SJCRH30 (cell line): ENCODE results near the gene FKTN. TPM values are rescaled to one million over a fixed set of nuclear protein-coding genes. Genes with fewer than 3 reads are reported as not detected.
A peak's percentile ranks its signal among the peaks of the same experiment; 100 is the strongest.
"Not testable (repeated sequence)": the region's sequence is repeated elsewhere in the genome, so short reads cannot be mapped to it uniquely, and the experiment has no call there.

Experiments used
- DNase-seq, 2 experiments: peaks; one replicate each; pipeline ENCODE4 v3.0.0-alpha.2; 2015 to 2020
- H3K27ac ChIP-seq: fragments of 250-450 bp; sonication (Bioruptor Pico); 2 replicates; pipeline ENCODE4 v1.5.1; 2020; ENCODE audit warnings: mild to moderate bottlenecking, moderate library complexity
- H3K27me3 ChIP-seq: fragments of 250-450 bp; sonication (Bioruptor Pico); 2 replicates; pipeline ENCODE4 v1.5.1; 2020; ENCODE audit warnings: mild to moderate bottlenecking, moderate library complexity
- H3K36me3 ChIP-seq: fragments of 250-450 bp; sonication (Bioruptor Pico); 2 replicates; pipeline ENCODE4 v1.5.1; 2020; ENCODE audit warnings: mild to moderate bottlenecking, moderate library complexity
- H3K4me1 ChIP-seq: fragments of 250-450 bp; sonication (Bioruptor Pico); 2 replicates; pipeline ENCODE4 v1.5.1; 2020; ENCODE audit warnings: mild to moderate bottlenecking, moderate library complexity
- H3K4me3 ChIP-seq: fragments of 250-450 bp; sonication (Bioruptor Pico); 2 replicates; pipeline ENCODE4 v1.5.1; 2020; ENCODE audit warnings: mild to moderate bottlenecking, moderate library complexity
- H3K9me3 ChIP-seq: fragments of 250-450 bp; sonication (Bioruptor Pico); replicated peaks from 2 replicates; pipeline ENCODE4 v1.5.1; 2020; ENCODE audit warnings: mild to moderate bottlenecking, moderate library complexity
- total RNA-seq: library from RNA; depleted of rRNA; stranded (reverse); fragments of >200 nt; shearing (Covaris generic); gene quantifications from 2 replicates; pipeline ENCODE4 v1.2.3, GENCODE V29; 2014

Gene FKTN
- total RNA-seq, 1 experiment from 2014 or later: 28.4 TPM

- not testable (repeated sequence) for H3K4me3 ChIP-seq, H3K4me1 ChIP-seq, H3K27ac ChIP-seq, H3K27me3 ChIP-seq, H3K9me3 ChIP-seq, DNase-seq
- H3K36me3 ChIP-seq: peaks cover 17% of the 10 kb centered on the region
Measured at GRCh38 chr9:105579952-105580351, 22.0 kb downstream of the FKTN start.

- H3K9me3 ChIP-seq, H3K36me3 ChIP-seq, H3K27me3 ChIP-seq, H3K4me1 ChIP-seq, DNase-seq, H3K4me3 ChIP-seq, H3K27ac ChIP-seq: not testable (repeated sequence)
Measured at GRCh38 chr9:105581550-105581949, 23.6 kb downstream of the FKTN start.

GRCh38 chr9:105593145-105593544 is 35.2 kb downstream of the FKTN start:
- Histone ChIP-seq H3K4me1 (no peaks in the 10 kb centered on the region), H3K4me3 (no peak overlapping the region), H3K9me3 (0 out of 2 replicates have a peak, but pooled peaks cover 5% of the 10 kb centered on the region), H3K27ac (no peak overlapping the region), H3K27me3 (no peaks in the 10 kb centered on the region), H3K36me3 (peaks cover 15% of the 10 kb centered on the region)
- no peak for DNase-seq

- peak in 1 of 2 experiments; percentile 75 for DNase-seq
- H3K36me3 ChIP-seq: peaks cover 2% of the 10 kb centered on the region; the same call in 1 of the 2 replicates
- H3K9me3 ChIP-seq: no peaks in the 10 kb centered on the region
Measured at GRCh38 chr9:105608721-105609598, 51.0 kb downstream of the FKTN start.

GRCh38 chr9:105621001-105621400 is 63.1 kb downstream of the FKTN start:
- DNase-seq: no peak
- Histone ChIP-seq H3K36me3 (no peaks in the 10 kb centered on the region), H3K4me3 (no peak overlapping the region), H3K27ac (no peak overlapping the region), H3K4me1 (no peaks in the 10 kb centered on the region), H3K27me3 (no peaks in the 10 kb centered on the region), H3K9me3 (0 out of 2 replicates have a peak, but pooled peaks cover 3% of the 10 kb centered on the region)

More at GRCh38 chr9:105608721-105609598, 51.0 kb downstream of the FKTN start:
- H3K4me1 ChIP-seq: no peaks in the 10 kb centered on the region; the same call in 1 of the 2 replicates
- H3K27me3 ChIP-seq: no peaks in the 10 kb centered on the region
- no peak overlapping the region for H3K4me3 ChIP-seq
- no peak overlapping the region for H3K27ac ChIP-seq

- H3K36me3 ChIP-seq: peaks cover 3% of the 10 kb centered on the region; the same call in 1 of the 2 replicates
- no peak for DNase-seq
- no peak overlapping the region for H3K27ac ChIP-seq
- no peaks in the 10 kb centered on the region for H3K4me1 ChIP-seq
- 0 out of 2 replicates have a peak, but pooled peaks cover 6% of the 10 kb centered on the region for H3K9me3 ChIP-seq
- H3K27me3 ChIP-seq: no peaks in the 10 kb centered on the region
- H3K4me3 ChIP-seq: no peak overlapping the region
Measured at GRCh38 chr9:105625088-105625487, 67.2 kb downstream of the FKTN start.

GRCh38 chr9:105632807-105633206 is 74.9 kb downstream of the FKTN start:
- Histone ChIP-seq H3K4me3 (no peak overlapping the region), H3K36me3 (peaks cover 6% of the 10 kb centered on the region), H3K27me3 (no peaks in the 10 kb centered on the region), H3K27ac (peak overlapping the region; percentile 85), H3K4me1 (peaks cover 12% of the 10 kb centered on the region), H3K9me3 (peaks cover 3% of the 10 kb centered on the region; the same call in 1 of the 2 replicates)
- DNase-seq: peak in 1 of 2 experiments; percentile 51

GRCh38 chr9:105633411-105633810 is 75.5 kb downstream of the FKTN start:
- H3K4me3 ChIP-seq: no peak overlapping the region
- peak; percentile 91 to 98 for DNase-seq
- peak overlapping the region; percentile 85 for H3K27ac ChIP-seq
- H3K4me1 ChIP-seq: peaks cover 12% of the 10 kb centered on the region
- peaks cover 6% of the 10 kb centered on the region for H3K36me3 ChIP-seq
- peaks cover 3% of the 10 kb centered on the region; the same call in 1 of the 2 replicates for H3K9me3 ChIP-seq
- H3K27me3 ChIP-seq: no peaks in the 10 kb centered on the region

- Histone ChIP-seq H3K27ac (no peak overlapping the region), H3K36me3 (peaks cover 5% of the 10 kb centered on the region; the same call in 1 of the 2 replicates), H3K4me3 (no peak overlapping the region), H3K27me3 (no peaks in the 10 kb centered on the region), H3K4me1 (peaks cover 12% of the 10 kb centered on the region), H3K9me3 (peaks cover 3% of the 10 kb centered on the region; the same call in 1 of the 2 replicates)
- no peak for DNase-seq
Measured at GRCh38 chr9:105636331-105636730, 78.4 kb downstream of the FKTN start.

- Histone ChIP-seq H3K4me3 (no peak overlapping the region), H3K4me1 (peaks cover 7% of the 10 kb centered on the region), H3K27ac (no peak overlapping the region), H3K36me3 (peaks cover 9% of the 10 kb centered on the region; the same call in 1 of the 2 replicates), H3K9me3 (peaks cover 9% of the 10 kb centered on the region; the same call in 1 of the 2 replicates), H3K27me3 (no peaks in the 10 kb centered on the region)
- peak in 1 of 2 experiments; percentile 12 for DNase-seq
Measured at GRCh38 chr9:105637787-105638395, 80.0 kb downstream of the FKTN start.

GRCh38 chr9:105639936-105640335 is 82.0 kb downstream of the FKTN start:
- no peaks in the 10 kb centered on the region for H3K4me1 ChIP-seq
- H3K36me3 ChIP-seq: peaks cover 9% of the 10 kb centered on the region; the same call in 1 of the 2 replicates
- no peak overlapping the region for H3K27ac ChIP-seq
- no peak for DNase-seq
- H3K9me3 ChIP-seq: 0 out of 2 replicates have a peak, but pooled peaks cover 9% of the 10 kb centered on the region
- no peak overlapping the region for H3K4me3 ChIP-seq
- H3K27me3 ChIP-seq: no peaks in the 10 kb centered on the region

- Histone ChIP-seq H3K27ac (no peak overlapping the region), H3K9me3 (0 out of 2 replicates have a peak, but pooled peaks cover 9% of the 10 kb centered on the region), H3K36me3 (peaks cover 7% of the 10 kb centered on the region; the same call in 1 of the 2 replicates), H3K4me1 (peaks cover 5% of the 10 kb centered on the region; the same call in 1 of the 2 replicates), H3K4me3 (no peak overlapping the region), H3K27me3 (no peaks in the 10 kb centered on the region)
- no peak for DNase-seq
Measured at GRCh38 chr9:105643795-105644194, 85.9 kb downstream of the FKTN start.

- H3K4me1 ChIP-seq: peaks cover 5% of the 10 kb centered on the region; the same call in 1 of the 2 replicates
- DNase-seq: peak in 1 of 2 experiments; percentile 35
- H3K27me3 ChIP-seq: no peaks in the 10 kb centered on the region
- H3K27ac ChIP-seq: no peak overlapping the region
- 0 out of 2 replicates have a peak, but pooled peaks cover 6% of the 10 kb centered on the region for H3K9me3 ChIP-seq
- H3K36me3 ChIP-seq: no peaks in the 10 kb centered on the region
- H3K4me3 ChIP-seq: no peak overlapping the region
Measured at GRCh38 chr9:105646879-105647594, 89.1 kb downstream of the FKTN start.
